NCI-H2171 treated with DMSO at 0.1 percent for 48 hours (cell line): Measurements from ENCODE around the gene RASSF10.
A peak's percentile ranks its signal among the peaks of the same experiment; 100 is the strongest.

ENCODE experiments used
- DNase-seq: peaks from one replicate; lab custom pipeline; 2025; lab: John Stamatoyannopoulos, UW

Gene RASSF10

DNA sequence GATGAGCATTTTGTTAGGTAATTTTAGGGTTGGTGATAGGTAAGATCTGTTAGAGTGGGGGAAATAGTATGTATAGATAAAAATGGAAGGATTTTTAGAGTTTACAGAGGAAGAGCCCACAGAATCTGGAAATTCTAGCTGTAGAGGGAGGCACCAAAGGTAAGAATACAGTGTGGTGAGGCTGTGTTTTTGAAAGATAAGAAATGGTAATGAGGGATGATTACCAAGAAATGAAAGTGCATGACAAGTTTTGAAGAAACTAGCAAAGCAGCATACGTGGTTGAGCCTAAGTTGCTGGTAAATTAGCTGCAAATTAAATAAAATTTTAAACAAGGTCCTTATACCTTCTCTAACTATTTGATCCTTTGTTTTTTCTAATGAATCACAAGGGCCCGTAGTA lies 14.6 kb upstream of the RASSF10 start:
- no peak for DNase-seq

DNA sequence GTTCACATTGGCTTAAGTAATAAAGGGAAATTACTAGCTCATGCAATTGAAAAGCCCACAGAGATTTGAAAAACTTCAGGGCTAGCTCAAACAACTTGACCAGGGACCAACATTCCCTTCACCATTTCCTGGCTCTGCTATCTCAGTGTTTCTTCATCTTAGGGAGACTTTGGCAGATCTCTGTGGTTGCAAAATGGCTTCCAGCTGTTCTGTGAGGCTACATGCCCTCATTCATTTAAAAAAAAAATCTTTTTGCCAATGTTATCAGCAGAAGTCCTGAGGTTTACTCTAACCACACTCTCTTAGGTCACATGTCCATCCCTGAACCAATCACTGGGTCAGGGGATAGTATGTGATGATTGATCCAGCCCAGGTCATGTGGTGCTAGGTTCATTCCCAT lies 13.9 kb upstream of the RASSF10 start:
- no peak for DNase-seq

DNA sequence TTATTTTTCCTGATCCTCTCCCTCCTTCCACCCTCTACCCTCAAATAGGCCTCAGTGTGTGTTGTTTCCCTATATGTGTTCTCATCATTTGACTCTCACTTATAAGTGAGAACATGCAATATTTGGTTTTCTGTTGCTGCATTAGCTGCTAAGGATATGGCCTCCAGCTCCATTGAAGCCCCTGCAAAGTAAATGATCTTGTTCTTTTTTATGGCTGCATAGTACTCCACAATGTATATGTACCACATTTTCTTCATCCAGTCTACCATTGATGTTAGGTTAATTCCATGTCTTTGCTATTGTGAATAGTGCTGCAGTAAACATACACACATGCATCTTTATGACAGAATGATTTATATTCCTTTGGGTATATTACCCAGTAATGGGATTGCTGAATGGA lies 13.3 kb upstream of the RASSF10 start:
- no peak for DNase-seq

DNA sequence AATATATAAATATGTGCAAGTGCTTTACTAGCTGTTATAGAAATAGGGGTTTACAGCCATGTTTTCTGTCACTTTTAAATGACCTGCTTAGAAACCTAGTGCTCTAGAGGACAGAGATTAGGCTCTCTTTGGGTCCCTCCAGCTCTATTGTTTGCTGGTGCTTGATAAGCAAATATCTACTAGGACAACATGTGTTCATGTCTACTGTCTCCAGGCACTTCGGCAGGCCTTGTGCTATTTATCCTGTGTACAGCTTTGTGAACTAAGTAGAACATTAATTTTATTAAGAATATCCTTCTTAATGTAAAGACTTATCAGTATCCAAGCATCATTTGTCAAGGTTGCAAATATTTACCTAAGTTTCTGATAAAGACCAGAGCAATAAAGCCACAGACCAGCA lies 11.9 kb upstream of the RASSF10 start:
- no peak for DNase-seq

DNA sequence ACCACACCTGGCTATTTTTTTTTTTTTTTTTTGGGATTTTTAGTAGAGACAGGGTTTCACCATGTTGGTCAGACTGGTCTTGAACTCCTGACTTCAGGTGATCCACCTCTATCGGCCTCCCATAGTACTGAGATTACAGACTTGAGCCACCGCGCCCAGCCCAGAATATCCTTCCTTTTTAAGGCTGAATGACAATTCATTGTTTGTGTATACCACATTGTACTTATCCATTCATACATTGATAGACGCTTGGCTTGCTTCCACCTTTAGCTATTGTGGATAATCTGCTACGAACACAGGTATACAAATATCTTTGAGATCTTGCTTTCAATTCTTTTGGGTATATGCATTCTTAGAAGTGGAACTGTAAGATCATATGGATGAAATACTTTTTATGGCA lies 10.8 kb upstream of the RASSF10 start:
- DNase-seq = no peak

DNA sequence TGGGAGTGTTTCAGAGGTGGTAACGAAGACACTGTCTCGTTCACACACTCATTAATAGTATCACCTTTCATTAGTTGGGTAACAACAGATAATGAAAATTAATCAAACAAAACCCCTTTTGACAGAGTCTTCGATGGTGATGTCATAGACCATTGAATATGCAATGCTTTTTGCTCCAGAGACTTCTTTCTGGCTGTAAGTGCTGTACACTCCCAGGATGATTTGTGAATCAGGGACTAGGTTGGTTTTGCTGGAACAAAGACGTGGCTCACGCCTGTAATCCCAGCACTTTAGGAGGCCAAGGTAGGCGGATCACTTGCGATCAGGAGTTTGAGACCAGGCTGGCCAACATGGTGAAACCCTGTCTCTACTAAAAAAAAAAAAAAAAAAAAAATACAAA lies 9.5 kb upstream of the RASSF10 start:
- no peak for DNase-seq

DNA sequence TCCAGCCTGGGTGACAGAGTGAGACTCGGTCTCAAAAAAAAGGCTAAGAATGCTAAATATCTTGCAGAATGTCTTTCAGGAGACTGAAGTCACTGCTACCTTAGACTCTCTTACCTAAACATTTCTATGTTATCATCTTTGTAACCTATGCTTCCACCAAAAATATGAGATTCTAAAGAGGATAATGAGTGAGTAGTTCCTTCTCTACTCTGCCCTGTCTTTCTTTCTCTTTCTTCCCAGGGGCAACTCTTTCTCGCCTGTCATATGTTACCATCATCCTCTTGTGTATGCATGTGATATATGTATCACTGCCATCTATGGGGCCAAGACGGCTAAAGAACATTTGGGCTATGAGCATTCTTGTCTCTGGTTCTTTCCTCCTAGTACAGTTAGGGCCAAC lies 9.0 kb upstream of the RASSF10 start:
- DNase-seq = no peak

DNA sequence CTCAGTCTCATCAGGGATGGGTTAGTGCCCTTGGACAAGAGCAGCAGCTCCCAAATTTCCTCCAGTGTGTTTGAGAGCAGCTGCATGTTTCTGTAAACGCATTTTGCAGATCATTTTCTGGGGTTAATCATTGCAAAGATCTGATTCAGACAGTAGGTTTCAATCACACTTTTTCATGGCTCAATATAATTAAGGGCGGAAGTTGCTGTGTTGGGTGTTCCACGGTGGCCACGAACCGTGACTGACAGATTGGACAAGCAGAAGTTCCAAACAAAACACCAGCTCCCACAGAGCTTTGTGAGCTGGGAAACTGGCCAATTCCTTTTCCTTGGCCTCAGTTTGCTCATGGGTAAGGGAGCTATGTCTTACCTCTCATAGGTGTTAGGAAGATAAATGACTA lies 8.4 kb upstream of the RASSF10 start:
- DNase-seq = peak; percentile 31

DNA sequence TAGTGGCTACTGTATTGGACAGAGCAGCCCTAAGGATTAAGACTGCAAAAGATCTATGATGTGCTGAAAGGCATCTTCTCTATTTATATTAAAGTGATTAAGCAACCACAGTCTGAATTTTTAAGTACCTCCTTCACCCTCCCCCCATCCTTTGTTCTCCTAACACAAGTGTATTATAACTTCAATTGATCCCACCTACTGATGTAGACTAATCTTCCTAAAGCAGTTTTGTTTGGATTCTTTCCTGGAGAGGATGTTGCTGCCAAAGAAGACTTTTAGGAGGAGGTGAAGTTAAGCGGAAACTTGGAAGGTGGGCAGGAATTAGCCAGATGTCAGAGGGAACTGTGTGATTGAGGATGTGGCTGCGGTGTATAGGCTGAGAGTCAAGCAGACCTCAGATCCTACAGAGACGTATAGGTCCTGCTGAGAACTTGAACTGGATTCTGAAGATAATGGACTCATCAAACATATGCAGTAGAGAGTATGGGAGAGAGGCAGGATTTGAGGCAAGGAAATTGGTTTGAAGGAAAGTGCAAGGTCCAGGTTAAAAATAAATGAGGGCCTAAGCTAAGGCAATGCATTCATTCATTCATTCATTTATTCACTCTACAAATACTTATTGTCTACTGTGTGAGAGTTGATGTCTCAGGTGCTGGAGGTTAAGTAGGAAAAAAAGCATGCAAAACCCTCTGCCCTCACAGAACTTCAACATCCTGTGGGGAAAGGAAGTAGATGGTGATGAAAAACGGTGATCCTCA lies 5.2 kb upstream of the RASSF10 start:
- peak; percentile 3 for DNase-seq

DNA sequence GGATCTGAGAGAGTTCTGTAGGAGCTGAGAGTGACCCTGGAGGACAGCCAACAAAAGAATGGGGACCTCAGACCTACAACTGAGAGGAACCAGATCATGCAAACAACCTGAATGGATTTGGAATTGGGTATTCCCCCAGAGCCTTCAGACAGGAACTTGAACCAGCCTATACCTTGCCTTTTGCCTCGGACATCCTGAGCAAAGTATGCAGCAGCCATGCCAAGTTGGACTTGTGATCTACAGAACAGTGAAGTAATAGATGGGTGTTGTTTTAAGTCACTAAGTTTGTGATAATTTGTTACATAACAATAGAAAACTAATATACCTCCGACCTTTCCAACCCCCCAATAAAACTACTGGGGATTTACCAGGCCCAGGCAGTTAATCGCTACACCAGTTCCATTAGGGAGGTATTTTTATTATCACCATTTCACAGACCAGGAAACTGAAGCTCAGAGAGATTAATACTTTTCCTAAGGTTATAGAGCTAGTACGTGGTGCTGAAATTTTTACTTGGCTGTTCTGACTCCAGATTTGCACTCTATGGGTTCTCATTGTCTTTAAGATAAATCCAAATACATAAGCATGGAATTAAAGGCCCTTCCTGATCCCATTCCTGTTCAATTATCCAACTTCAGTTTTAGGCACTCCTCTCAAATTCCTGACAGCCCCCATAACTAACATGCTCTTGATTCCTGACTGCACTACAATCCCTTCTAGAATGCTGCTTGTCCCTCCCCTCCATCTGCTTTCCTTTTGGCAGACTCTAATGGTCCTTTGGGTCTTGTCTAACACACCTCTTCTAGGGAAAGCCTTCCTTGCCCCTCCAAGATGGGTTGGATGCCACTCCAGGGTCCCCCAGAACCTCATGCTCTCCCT lies 1.7 kb upstream of the RASSF10 start:
- no peak for DNase-seq

DNA sequence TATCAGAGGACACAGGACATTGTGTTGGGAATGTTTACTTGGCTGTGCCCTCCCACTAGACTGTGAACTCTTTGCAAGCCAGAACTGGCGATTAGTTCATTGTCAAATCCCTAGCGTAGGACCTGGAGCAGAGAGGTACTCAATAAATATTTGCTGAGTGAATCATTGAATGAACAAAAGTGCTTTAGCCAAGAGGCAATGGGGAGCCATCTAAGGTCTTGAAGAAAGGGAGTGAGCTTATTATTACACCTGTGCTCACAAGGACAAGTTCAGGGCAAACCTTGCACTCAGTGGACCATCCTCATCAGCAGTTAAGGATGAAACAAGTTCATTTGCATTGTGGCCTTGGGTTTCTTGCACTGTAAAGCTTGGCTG lies 1.1 kb upstream of the RASSF10 start:
- DNase-seq = no peak

DNA sequence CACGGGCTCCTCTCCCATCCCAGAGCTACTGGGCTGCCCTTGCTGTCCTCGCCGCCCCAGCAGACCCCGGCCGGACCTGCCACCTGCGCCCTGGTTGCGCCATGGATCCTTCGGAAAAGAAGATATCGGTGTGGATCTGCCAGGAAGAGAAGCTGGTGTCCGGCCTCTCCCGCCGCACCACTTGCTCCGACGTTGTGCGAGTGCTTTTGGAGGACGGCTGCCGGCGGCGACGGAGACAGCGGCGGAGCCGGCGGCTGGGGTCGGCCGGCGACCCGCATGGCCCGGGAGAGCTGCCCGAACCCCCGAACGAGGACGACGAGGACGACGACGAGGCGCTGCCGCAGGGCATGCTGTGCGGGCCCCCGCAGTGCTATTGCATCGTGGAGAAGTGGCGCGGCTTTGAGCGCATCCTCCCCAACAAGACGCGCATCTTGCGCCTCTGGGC lies 382 bp downstream of the RASSF10 start:
- DNase-seq = no peak

DNA sequence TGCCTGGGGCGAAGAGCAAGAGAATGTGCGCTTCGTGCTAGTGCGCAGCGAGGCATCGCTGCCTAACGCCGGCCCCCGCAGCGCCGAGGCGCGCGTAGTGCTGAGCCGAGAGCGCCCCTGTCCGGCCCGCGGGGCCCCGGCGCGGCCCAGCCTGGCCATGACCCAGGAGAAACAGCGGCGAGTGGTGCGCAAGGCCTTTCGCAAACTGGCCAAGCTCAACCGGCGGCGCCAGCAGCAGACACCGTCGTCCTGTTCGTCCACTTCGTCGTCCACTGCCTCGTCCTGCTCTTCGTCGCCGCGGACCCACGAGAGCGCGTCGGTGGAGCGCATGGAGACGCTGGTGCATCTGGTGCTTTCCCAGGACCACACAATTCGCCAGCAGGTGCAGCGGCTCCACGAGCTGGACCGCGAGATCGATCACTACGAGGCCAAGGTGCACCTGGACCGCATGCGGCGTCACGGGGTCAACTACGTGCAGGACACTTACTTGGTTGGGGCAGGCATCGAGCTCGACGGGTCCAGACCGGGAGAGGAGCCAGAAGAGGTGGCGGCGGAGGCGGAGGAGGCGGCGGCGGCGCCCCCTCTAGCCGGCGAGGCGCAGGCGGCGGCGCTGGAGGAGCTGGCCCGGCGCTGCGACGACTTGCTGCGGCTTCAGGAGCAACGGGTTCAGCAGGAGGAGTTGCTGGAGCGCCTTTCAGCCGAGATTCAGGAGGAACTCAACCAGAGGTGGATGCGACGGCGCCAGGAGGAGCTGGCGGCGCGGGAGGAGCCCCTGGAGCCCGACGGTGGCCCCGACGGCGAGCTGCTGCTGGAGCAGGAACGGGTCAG lies 1.0 kb downstream of the RASSF10 start:
- DNase-seq = peak; percentile 5

DNA sequence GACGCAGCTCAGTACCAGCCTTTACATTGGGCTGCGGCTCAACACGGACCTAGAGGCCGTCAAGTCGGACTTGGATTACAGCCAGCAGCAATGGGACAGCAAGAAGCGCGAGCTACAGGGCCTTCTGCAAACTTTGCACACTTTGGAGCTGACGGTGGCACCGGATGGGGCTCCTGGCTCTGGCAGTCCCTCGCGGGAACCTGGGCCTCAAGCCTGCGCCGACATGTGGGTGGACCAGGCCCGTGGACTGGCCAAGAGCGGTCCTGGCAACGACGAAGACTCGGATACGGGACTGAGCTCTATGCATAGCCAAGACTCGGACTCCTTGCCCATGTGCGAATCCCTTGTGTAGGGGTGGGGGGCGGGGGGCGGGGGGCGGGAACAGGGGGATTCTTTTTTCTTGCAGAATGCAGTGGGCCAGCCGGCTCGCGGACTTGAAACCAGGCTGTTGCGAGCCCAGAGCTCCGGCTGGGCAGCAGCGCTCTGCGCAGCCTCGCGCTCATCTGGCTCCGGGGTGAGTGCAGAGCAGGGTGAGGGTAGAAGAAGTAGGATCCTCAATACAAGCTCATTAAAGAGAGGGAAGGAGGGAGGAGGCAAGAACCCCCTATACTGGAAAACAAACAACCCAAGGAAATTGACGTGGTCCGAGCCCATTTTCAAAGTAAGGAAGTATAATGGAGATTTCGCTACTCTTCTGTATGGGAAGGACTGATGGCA lies 1.8 kb downstream of the RASSF10 start:
- no peak for DNase-seq

DNA sequence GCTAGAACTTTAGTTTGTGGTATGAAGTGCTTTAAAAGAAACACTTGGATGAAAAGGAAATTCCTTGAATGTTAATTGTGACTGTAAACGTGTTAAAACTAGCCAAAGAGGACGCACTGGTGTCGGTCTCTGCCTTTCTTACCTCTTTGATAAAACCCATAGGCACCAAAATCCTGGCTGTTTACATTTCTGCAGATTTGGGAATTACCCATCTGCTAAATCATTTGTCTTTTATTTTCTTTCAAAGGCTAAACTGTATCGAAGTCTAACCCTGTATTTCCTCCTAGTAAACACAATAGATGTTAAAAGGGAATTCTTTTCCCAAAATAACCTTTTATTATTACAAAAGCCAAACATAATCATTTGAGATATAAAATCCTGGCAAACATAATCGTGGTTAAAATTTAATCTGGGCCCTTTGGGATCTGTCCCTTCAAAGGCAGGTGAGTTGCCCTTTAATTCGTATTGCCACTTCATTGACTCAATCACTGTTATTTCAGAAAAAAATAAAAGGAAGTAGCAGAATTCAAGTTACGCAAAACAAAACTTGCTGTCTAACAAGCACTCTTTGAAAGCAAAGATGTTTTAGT lies 2.4 kb downstream of the RASSF10 start:
- no peak for DNase-seq

DNA sequence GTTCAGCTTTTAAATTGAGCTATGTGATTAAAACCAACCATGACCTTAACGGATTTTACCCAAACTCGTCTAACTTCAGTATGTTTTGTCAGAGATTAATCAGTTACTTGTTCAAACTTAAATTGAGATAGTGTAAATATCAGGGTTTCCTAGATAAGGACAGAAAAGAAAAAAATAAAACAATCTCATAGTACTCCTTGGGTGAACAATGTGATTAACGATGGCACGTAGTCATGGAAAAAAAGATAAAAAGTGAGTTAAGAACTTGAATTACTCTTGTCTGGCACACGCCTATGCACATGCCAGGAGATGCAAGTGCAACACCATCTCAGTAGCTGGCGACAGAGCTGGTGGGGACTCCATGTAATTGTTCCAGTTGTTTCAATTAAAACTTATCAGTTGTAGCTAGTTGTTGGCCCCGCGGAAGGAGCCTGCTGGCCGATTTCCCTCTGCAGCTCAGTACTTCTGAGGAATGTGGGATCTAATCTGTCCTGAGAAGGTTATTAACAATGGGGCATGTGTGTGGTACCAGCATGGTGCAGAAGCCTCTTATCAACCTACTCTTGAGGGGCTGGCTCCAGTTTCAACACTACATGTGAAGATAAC lies 3.0 kb downstream of the RASSF10 start:
- DNase-seq = no peak

DNA sequence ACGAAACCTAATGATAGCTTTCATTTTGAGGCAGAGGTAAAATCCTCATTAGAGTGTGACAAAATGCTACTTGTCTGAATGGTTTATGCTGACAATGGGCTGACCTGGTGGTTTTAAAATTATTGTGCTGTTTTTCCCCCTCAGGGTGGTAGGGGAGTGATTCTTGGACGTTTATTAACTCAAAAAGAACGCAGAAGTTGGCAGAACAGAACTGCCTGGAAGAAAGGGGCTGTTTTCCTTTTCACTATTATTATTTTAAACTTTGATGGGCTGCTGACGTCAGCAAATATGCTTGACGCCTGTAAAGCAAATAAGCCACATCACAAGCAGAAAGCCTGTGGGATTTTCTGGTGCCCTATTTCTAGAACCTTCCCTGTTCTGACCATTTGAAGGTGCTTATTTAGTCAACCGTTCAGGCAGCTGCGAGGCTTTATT lies 4.0 kb downstream of the RASSF10 start:
- no peak for DNase-seq

DNA sequence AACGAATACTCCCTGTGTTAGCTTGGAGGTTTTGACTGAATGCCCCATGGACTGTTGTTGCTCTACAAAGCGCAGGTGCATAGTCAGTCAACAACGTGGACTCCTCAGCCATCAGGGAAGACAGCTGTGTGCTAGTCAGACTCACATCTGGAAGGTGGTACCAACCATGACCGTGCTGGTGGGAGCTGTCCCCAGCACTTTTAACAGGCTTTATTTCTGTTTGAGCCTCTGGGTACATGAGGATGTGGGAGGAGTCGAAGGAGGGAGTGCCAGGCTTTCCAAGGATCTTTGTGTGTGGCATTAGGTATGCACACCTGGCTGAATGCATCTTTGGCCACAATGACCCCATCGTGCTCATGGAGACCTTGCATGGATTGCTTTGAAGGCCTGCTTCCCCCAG lies 6.6 kb downstream of the RASSF10 start:
- no peak for DNase-seq

DNA sequence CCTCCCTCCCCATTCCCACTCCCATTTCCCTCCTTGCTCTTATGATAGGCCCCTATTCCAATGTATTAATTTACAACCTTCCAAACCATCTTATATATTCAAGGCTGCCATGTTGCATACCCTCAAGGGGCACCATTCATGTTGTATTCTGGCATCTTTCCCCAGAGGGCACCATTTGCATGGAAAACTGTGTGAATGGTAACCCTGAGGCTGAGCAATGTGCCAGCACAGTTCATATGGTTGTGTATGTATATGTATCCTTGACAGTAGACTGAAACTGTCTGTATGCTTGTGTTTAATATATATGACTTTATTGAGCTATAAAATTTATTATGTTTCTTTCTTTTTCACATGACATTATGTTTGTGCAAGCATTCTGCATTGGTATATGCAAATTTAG lies 7.3 kb downstream of the RASSF10 start:
- DNase-seq = no peak

DNA sequence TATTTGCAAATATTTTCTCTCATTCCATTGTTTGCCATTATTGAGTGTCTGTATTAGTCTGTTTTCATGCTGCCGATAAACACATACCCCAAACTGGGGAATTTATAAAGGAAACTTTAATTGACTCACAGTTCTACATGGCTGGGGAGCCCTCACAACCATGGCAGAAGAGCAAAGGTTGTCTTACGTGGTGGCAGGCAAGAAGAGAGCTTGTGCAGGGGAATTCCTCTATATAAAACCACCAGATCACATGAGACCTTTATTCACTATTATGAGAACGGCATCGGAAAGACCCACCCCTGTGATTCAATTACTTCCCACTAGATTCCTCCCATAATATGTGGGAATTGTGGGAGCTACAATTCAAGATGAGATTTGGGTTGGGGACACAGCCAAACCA lies 10.2 kb downstream of the RASSF10 start:
- no peak for DNase-seq

DNA sequence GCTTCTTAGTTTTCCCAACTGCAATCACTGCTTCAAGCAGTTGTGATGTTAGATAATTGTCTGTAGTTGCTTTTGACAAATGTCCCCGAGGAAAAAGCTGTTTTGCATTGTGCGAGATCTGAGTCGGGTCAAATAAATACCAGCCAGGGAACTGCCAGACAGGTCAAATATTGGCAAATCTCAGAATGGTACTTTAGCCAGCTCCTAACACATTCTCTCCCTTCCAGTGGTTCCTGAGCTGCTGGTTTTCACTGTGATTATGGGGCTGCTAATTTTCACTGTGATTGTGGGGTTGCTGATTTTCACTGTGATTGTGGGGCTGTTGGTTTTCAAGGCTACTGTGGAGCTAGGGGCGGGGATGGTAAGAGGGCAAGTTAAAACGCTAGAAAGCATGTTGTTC lies 14.3 kb downstream of the RASSF10 start:
- no peak for DNase-seq
